ENCODE measurements around the gene DAD1.
"Not testable (repeated sequence)": the region's sequence is repeated elsewhere in the genome, so short reads cannot be mapped to it uniquely, and the experiment has no call there.

DAD1 gene

DNA sequence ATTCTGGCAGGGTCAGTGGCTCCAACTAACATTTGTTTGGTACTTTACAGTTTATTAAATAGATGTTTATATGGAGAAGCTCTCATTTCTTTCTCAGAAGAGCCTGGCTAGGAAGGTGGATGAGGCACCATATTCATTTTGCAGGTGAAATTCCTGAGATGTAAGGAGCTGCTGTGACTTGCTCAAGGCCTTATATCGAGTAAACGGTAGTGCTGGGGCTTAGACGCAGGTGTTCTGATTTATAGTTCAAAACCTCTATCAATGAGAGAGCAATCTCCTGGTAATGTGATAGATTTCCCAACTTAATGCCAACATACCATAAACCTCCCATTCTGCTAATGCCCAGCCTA is 42.3 kb downstream of the DAD1 start:
- H3K4me3 Mint-ChIP-seq: peak overlapping the region; percentile 83
- H3K27ac Mint-ChIP-seq: peak overlapping the region; percentile 97
- no peaks in the 10 kb centered on the region for H3K9me3 Mint-ChIP-seq
- no peaks in the 10 kb centered on the region for H3K27me3 Mint-ChIP-seq (ENCODE audit: low read depth)
- peaks cover 94% of the 10 kb centered on the region for H3K36me3 Mint-ChIP-seq (ENCODE audit: low read depth)
- H3K4me1 Mint-ChIP-seq (ENCODE audit: low read depth): peaks cover 93% of the 10 kb centered on the region

DNA sequence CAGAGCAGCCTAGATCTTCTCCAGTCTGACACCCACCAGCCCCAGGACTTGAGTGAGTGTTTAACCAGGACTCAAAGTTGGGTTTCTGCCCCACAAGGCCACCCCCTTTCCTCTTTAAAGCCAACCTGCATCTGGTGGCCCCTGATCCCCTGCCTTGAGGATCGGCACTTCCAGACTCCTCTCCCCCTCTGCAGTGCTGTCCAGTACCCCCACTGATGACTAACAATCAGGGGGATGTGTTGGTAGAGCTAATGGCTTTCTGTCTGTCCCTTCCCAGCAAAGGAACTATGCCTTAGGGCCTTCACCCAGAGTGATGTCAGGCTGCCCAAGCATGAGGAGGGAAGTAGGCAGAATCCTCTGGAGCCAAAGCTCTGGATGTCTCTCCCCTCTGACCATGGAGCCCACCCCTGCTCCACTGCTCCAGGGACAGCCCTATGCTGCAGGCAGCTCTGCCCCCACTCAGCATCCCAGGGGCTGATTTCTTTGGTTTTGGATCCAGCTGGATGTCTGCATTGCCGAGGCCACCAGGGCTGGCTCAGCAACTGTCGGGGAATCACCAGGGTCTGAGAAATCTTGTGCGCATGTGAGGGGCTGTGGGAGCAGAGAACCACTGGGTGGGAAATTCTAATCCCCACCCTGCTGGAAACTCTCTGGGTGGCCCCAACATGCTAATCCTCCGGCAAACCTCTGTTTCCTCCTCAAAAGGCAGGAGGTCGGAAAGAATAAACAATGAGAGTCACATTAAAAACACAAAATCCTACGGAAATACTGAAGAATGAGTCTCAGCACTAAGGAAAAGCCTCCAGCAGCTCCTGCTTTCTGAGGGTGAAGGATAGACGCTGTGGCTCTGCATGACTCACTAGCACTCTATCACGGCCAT is 42.9 kb downstream of the DAD1 start:
- Mint-ChIP-seq H3K4me1 (ENCODE audit: low read depth) (peaks cover 93% of the 10 kb centered on the region), H3K4me3 (peak overlapping the region; percentile 83), H3K36me3 (ENCODE audit: low read depth) (peaks cover 94% of the 10 kb centered on the region), H3K27ac (peak overlapping the region; percentile 97), H3K9me3 (no peaks in the 10 kb centered on the region), H3K27me3 (ENCODE audit: low read depth) (no peaks in the 10 kb centered on the region)

DNA sequence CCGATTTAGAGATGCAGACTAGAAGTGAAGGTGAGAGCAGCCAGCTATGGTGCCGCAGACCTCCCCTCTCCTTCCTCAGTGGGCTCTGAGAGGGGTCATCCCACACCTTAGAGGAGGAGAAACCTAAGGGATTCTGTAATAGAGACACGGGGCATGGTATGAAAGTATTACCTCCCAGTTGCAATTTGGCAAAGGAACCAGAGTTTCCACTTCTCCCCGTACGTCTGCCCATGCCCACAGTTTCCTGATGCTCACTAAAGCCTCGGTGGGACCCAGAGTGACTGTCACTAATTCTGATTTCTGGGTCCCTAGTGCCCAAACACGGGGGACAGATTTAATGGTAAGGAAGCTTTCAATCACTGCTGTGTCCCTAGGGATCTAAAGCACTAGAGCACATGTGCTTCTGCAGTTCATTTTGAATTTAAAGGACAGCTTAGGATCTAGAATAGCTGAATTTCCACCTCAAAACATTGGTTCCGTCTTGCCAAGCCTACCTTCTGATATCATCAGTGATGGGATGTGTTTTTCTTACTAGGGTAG is 44.1 kb downstream of the DAD1 start:
- H3K27ac Mint-ChIP-seq: peak overlapping the region; percentile 97
- peak overlapping the region; percentile 83 for H3K4me3 Mint-ChIP-seq
- H3K27me3 Mint-ChIP-seq (ENCODE audit: low read depth): no peaks in the 10 kb centered on the region
- peaks cover 93% of the 10 kb centered on the region for H3K4me1 Mint-ChIP-seq (ENCODE audit: low read depth)
- peaks cover 94% of the 10 kb centered on the region for H3K36me3 Mint-ChIP-seq (ENCODE audit: low read depth)
- no peaks in the 10 kb centered on the region for H3K9me3 Mint-ChIP-seq

DNA sequence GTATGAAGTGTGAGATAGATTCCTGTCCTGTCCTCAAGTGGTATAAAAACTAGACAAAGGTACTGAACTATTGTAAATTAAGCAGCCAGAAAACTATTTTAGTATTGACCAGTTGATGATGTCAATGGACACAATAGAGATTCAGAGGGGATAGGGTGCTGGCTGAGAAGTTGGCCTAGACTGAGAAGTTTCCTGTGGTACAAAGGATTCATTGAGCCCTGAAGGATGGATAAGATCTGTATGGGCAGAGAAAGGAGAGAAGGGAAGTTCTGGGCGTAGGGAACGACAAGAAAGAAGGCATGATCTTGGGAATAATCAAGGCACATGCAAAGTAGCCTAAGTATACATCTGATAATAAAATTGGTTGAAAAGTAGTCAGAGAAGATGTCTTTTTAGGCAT is 44.6 kb downstream of the DAD1 start:
- H3K27me3 Mint-ChIP-seq (ENCODE audit: low read depth): no peaks in the 10 kb centered on the region
- peaks cover 94% of the 10 kb centered on the region for H3K36me3 Mint-ChIP-seq (ENCODE audit: low read depth)
- H3K27ac Mint-ChIP-seq: peak overlapping the region; percentile 97
- peaks cover 93% of the 10 kb centered on the region for H3K4me1 Mint-ChIP-seq (ENCODE audit: low read depth)
- H3K4me3 Mint-ChIP-seq: peak overlapping the region; percentile 83
- no peaks in the 10 kb centered on the region for H3K9me3 Mint-ChIP-seq

DNA sequence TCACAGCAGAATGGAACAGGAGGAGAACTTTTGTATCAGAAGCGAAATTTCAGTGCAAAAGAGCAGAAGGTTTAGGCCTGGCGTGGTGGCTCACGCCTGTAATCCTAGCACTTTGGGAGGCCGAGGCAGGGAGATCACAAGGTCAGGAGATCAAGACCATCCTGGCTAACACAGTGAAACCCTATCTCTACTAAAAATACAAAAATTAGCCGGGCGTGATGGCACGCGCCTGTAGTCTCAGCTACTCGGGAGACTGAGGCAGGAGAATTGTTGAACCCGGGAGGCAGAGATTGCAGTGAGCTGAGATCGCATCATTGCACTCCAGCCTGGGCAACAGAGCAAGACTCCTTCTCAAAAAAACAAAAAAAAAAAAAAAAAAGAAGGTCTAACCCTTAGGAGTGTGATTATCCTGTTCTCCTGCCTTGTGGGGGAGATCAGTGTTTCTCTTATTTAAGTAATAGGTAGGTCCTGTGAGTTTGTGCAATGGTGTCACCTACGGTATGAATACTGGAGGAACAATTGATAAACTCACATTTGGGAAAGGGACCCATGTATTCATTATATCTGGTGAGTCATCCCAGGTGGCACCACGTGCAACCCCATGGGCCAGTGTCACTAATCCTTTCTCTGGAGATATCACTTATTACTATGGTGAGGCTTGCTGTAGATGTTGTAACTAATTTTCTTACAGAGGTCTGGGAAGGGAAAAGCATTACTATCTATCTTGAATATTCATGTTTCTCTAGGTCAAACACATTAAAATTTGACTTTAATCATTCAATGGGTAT is 45.3 kb downstream of the DAD1 start:
- H3K36me3 Mint-ChIP-seq (ENCODE audit: low read depth): peaks cover 94% of the 10 kb centered on the region
- not testable (repeated sequence) for H3K27me3 Mint-ChIP-seq (ENCODE audit: low read depth); H3K9me3 Mint-ChIP-seq
- peak overlapping the region; percentile 83 for H3K4me3 Mint-ChIP-seq
- peak overlapping the region; percentile 97 for H3K27ac Mint-ChIP-seq
- H3K4me1 Mint-ChIP-seq (ENCODE audit: low read depth): peaks cover 93% of the 10 kb centered on the region

DNA sequence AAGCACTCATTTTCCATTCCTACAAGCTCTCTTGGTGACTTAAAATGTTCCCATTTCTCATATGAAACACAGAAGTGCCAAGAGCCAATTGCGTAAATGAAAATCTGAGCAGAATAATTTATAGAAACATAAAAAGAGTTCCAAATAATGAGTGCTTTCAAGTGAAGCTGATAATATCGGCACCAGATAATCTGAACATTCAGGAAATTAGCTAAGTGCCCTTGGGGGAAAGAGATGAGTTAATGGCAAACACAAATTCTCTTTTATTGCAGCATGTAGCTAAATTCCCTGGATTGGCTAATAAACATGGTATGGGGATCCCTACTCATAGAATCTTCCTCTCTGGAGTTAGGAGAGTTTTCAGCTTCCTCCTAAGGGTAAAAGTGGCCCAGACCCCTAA is 46.7 kb downstream of the DAD1 start:
- H3K4me3 Mint-ChIP-seq: peak overlapping the region; percentile 83
- H3K36me3 Mint-ChIP-seq (ENCODE audit: low read depth): peaks cover 96% of the 10 kb centered on the region
- H3K4me1 Mint-ChIP-seq (ENCODE audit: low read depth): peaks cover 95% of the 10 kb centered on the region
- no peaks in the 10 kb centered on the region for H3K9me3 Mint-ChIP-seq
- no peaks in the 10 kb centered on the region for H3K27me3 Mint-ChIP-seq (ENCODE audit: low read depth)
- H3K27ac Mint-ChIP-seq: peak overlapping the region; percentile 94

DNA sequence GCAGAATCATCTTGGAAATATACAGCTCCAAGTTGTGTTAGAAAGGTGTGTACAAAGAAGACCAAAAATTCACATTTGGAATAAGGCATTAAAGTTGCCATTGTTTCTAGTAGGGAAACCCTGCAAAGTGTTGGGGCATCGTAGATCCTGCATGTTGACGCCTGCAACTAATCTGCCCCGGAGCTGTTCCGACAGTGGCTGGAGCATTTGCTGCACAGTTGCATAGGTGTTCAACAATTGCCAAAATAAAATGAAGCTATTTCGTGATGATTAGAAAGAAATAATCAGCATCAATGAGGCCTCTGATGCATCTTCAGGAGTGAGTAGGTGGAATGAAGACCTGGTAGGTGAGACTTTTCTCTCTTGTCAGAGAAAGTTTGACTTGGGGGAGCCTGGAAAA is 47.3 kb downstream of the DAD1 start:
- Mint-ChIP-seq H3K27ac (peak overlapping the region; percentile 94), H3K36me3 (ENCODE audit: low read depth) (peaks cover 96% of the 10 kb centered on the region), H3K4me1 (ENCODE audit: low read depth) (peaks cover 95% of the 10 kb centered on the region), H3K4me3 (peak overlapping the region; percentile 83), H3K27me3 (ENCODE audit: low read depth) (no peaks in the 10 kb centered on the region), H3K9me3 (no peaks in the 10 kb centered on the region)

DNA sequence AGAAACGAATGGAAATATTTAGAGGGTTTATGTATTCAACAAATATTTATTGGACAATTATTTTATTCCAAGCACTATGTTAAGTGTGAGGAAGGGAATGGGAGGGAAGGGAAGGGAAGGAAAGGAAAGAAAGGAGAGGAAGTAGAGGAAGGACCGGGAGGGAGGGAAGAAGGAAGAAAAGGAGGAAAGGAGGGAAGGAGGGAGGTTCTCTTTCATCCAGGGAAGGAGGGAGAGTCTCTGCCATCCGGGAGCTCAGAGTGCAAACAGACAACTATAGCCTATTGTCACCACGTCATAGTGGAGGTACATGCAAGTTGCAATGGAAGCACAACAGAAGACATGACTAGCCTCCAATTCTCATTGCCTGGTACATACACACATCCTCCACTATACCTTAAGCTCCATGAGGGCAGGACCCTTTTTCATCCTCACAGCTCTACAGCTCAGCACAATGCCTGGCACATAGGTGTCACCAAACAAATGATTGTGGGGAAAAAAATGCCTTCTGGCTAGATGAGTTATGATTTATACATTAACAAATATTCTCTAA is 48.1 kb downstream of the DAD1 start:
- Mint-ChIP-seq H3K27ac (peak overlapping the region; percentile 94), H3K9me3 (no peaks in the 10 kb centered on the region), H3K4me1 (ENCODE audit: low read depth) (peaks cover 91% of the 10 kb centered on the region), H3K27me3 (ENCODE audit: low read depth) (no peaks in the 10 kb centered on the region), H3K36me3 (ENCODE audit: low read depth) (peaks cover 95% of the 10 kb centered on the region), H3K4me3 (peak overlapping the region; percentile 83)

DNA sequence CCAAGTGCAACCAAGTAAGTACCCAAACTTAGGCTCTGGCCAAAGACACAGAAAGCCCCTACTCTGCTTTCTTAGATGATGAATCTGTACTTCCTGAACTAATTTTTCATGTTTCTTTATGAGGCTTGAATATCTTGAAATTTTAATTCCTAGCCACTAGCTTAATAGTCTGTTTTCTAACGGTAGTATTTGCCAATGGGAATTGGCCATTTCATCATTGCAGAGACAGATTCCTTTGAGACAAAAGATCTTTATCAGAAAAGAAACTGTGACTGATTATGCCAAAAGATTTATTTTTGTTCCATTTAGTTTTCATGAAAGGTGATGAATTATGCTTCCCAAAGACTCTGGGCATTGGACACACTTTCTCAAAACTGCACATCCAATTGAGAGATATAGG is 48.7 kb downstream of the DAD1 start:
- H3K27ac Mint-ChIP-seq: peak overlapping the region; percentile 94
- H3K36me3 Mint-ChIP-seq (ENCODE audit: low read depth): peaks cover 92% of the 10 kb centered on the region

DNA sequence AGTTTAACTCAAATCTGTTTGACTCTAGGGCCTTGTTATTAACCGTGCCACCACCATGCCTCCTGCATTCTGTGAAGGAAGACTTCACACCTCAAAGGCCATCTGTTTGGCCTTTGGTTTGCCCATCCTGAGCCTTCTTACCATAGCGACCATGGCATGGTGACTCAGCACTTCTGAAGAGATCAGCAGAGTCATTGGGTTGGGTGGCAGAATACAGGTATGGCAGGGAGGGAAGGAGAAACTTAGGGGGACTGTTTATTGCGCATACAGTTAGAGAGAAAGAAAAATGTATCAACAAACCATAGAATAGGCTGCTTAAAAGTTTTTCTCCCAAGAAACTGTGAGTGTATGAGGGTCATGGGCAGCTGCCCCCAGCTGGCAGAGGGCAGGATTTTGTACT is 49.2 kb downstream of the DAD1 start:
- peaks cover 88% of the 10 kb centered on the region for H3K4me1 Mint-ChIP-seq (ENCODE audit: low read depth)
- peak overlapping the region; percentile 94 for H3K27ac Mint-ChIP-seq
- H3K36me3 Mint-ChIP-seq (ENCODE audit: low read depth): peaks cover 92% of the 10 kb centered on the region

More for the DNA sequence above, 48.7 kb downstream of the DAD1 start:
- peaks cover 88% of the 10 kb centered on the region for H3K4me1 Mint-ChIP-seq (ENCODE audit: low read depth)
- H3K27me3 Mint-ChIP-seq (ENCODE audit: low read depth): no peaks in the 10 kb centered on the region
- H3K9me3 Mint-ChIP-seq: no peaks in the 10 kb centered on the region
- H3K4me3 Mint-ChIP-seq: peak overlapping the region; percentile 83

DNA sequence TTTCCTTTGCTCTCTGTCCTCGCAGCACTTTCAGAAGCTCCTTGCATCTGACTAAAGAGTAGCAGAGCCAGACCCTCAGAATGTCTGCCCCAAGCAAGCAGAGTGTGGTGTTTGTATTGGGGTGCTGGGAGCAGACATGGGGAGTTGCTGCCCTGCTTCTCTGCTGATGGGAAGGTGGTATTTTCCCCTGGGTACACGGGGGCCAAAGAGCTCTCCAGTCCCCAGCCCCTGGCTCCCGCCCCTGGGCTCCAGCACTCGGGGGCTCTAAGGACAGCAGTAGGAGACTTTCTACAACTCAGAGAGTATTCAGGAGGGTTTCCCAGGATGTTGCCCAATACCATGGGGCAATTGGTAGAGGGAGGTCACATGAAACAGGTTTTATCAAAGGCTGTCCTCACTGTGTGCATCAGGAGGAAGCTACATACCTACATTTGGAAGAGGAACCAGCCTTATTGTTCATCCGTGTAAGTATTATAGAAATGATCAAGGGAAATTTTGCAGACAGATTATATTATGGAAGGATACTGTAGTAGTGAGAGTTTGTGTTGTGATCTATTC is 50.3 kb downstream of the DAD1 start:
- H3K4me1 Mint-ChIP-seq (ENCODE audit: low read depth): peaks cover 86% of the 10 kb centered on the region
- H3K36me3 Mint-ChIP-seq (ENCODE audit: low read depth): peaks cover 90% of the 10 kb centered on the region
- peak overlapping the region; percentile 83 for H3K4me3 Mint-ChIP-seq
- peak overlapping the region; percentile 94 for H3K27ac Mint-ChIP-seq
- H3K27me3 Mint-ChIP-seq (ENCODE audit: low read depth): no peaks in the 10 kb centered on the region
- H3K9me3 Mint-ChIP-seq: no peaks in the 10 kb centered on the region

More for the DNA sequence above, 49.2 kb downstream of the DAD1 start:
- peak overlapping the region; percentile 83 for H3K4me3 Mint-ChIP-seq
- H3K27me3 Mint-ChIP-seq (ENCODE audit: low read depth): no peaks in the 10 kb centered on the region
- no peaks in the 10 kb centered on the region for H3K9me3 Mint-ChIP-seq

DNA sequence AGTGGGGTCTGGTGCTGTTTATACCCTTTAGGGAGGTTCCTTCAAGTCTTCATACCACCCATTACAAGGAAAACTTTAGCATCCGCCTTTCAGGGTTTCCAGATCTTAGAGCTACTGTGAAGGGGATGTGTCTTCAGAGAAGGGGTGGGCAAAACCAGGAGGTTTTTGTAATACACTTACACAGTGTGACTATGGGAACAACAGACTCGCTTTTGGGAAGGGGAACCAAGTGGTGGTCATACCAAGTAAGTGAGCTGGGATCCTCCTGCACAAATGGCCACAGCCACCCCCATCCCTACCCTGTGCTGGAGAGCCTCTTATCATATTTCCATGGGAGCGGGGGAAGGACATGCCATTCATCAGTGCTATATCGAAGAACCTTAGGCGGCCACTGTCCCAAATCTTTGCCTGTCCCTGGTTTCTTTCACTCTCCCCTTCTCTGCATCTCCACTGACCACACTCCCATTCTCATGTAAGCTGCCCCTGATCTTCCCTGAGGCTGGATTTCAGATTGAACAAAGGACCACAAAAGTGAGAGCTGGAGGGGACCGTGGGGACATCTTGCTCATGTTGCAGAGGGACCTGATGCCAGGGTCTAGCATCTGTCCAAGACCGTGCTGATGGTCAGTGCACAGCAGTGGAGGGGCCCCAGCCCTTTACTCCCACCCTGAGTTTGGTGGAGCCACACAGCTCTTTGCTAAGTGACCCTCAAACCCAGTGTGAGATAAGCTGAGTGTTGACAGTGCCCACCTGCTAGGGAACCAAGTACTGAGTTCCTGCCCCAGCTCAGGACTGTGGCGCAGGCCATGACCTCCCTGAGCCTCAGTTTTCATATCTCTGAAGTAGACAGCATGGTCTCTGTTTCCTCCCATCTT is 51.4 kb downstream of the DAD1 start:
- Mint-ChIP-seq H3K36me3 (ENCODE audit: low read depth) (peaks cover 92% of the 10 kb centered on the region), H3K4me3 (peak overlapping the region; percentile 83), H3K4me1 (ENCODE audit: low read depth) (peaks cover 88% of the 10 kb centered on the region), H3K9me3 (no peaks in the 10 kb centered on the region), H3K27ac (peak overlapping the region; percentile 94), H3K27me3 (ENCODE audit: low read depth) (no peaks in the 10 kb centered on the region)

DNA sequence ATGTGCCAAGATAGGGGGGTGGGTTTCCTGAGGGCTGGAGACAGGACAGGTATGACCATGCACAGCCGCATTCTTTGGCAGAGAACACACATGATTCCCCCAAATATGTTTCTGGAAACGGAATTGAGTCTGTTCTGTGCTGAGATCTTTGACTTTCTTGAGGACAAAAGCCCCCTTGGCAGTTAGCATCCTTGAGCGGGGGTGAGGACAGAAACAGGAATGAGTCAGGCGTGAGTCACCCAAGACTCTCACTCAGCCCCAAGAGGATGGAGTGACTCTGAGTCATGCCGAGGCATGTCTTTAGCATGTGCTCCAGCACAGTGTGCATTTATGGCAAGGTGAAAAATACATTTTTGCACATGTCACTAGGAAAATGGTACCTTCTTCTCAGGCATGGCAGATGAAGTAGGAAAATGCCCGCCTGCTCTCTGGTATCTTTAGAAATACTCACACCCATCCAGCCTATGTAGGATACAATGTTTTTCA is 52.1 kb downstream of the DAD1 start:
- peak overlapping the region; percentile 83 for H3K4me3 Mint-ChIP-seq
- no peaks in the 10 kb centered on the region for H3K9me3 Mint-ChIP-seq
- peaks cover 88% of the 10 kb centered on the region for H3K4me1 Mint-ChIP-seq (ENCODE audit: low read depth)
- H3K27ac Mint-ChIP-seq: peak overlapping the region; percentile 94
- no peaks in the 10 kb centered on the region for H3K27me3 Mint-ChIP-seq (ENCODE audit: low read depth)
- peaks cover 92% of the 10 kb centered on the region for H3K36me3 Mint-ChIP-seq (ENCODE audit: low read depth)
